Parathyroid adenoma (tissue), 2 donors: Measurements from ENCODE around the gene SIRPG.

ENCODE experiments used
- H2AFZ ChIP-seq: fragments of 300-600 bp; sonication (generic); one replicate; pipeline ENCODE4 v1.7.0; 2017; ENCODE audit warnings: antibody characterized with exemption, mild to moderate bottlenecking
- H3K27ac ChIP-seq: fragments of 300-600 bp; sonication (generic); one replicate; pipeline ENCODE4 v1.7.0; 2017
- H3K27me3 ChIP-seq: fragments of 300-600 bp; sonication (generic); one replicate; pipeline ENCODE4 v1.7.0; 2017; ENCODE audit warnings: low read length; ENCODE audit not compliant: control insufficient read depth, insufficient read depth
- H3K36me3 ChIP-seq: fragments of 300-600 bp; sonication (generic); one replicate; pipeline ENCODE4 v1.7.0; 2017; ENCODE audit warnings: low read length; ENCODE audit not compliant: control insufficient read depth, insufficient read depth
- H3K4me1 ChIP-seq: fragments of 300-600 bp; sonication (generic); one replicate; pipeline ENCODE4 v1.7.0; 2017; ENCODE audit warnings: control low read depth
- H3K4me2 ChIP-seq: fragments of 300-600 bp; sonication (generic); one replicate; pipeline ENCODE4 v1.7.0; 2017; ENCODE audit warnings: low read length
- H3K4me3 ChIP-seq: fragments of 300-600 bp; sonication (generic); one replicate; pipeline ENCODE4 v1.7.0; 2017; ENCODE audit warnings: low read depth, low read length
- H3K79me2 ChIP-seq: fragments of 300-600 bp; sonication (generic); one replicate; pipeline ENCODE4 v1.7.0; 2017; ENCODE audit warnings: control low read depth
- H3K9ac ChIP-seq: fragments of 300-600 bp; sonication (generic); one replicate; pipeline ENCODE4 v1.7.0; 2017; ENCODE audit warnings: mild to moderate bottlenecking
- H3K9me3 ChIP-seq: fragments of 300-600 bp; sonication (generic); one replicate; pipeline ENCODE4 v1.7.0; 2017; ENCODE audit warnings: low read length; ENCODE audit not compliant: control insufficient read depth
- CTCF ChIP-seq: fragments of 300-600 bp; sonication (generic); IDR thresholded peaks from one replicate; pipeline ENCODE4 v1.7.0; 2017; ENCODE audit warnings: antibody characterized with exemption, mild to moderate bottlenecking
- donor health status: primary hyperparathyroidism.

SIRPG gene

GRCh38 chr20:1661542-1662299, 4.1 kb upstream of the SIRPG start:
- Histone ChIP-seq H3K9me3 (no peaks in the 10 kb centered on the region), H3K4me1 (no peaks in the 10 kb centered on the region), H3K4me3 (no peak overlapping the region), H3K27ac (no peak overlapping the region), H2AFZ (no peak overlapping the region), H3K4me2 (no peak overlapping the region), H3K9ac (no peak overlapping the region), H3K79me2 (no peaks in the 10 kb centered on the region), H3K27me3 (no peaks in the 10 kb centered on the region), H3K36me3 (no peaks in the 10 kb centered on the region)
- no peak for TF ChIP-seq CTCF

- Histone ChIP-seq H3K27me3 (no peaks in the 10 kb centered on the region), H3K79me2 (no peaks in the 10 kb centered on the region), H3K27ac (no peak overlapping the region), H3K9me3 (no peaks in the 10 kb centered on the region), H3K4me3 (no peak overlapping the region), H3K4me1 (no peaks in the 10 kb centered on the region), H3K9ac (no peak overlapping the region), H3K36me3 (no peaks in the 10 kb centered on the region), H2AFZ (no peak overlapping the region), H3K4me2 (no peak overlapping the region)
- TF ChIP-seq CTCF = no peak
These were observed 2.7 kb upstream of the SIRPG start for GRCh38 chr20:1660246-1660645.

- no peak for TF ChIP-seq CTCF
- Histone ChIP-seq H3K27me3 (no peaks in the 10 kb centered on the region), H3K27ac (no peak overlapping the region), H3K4me1 (no peaks in the 10 kb centered on the region), H3K79me2 (no peaks in the 10 kb centered on the region), H3K9ac (no peak overlapping the region), H3K4me2 (no peak overlapping the region), H3K9me3 (no peaks in the 10 kb centered on the region), H3K4me3 (no peak overlapping the region), H2AFZ (no peak overlapping the region), H3K36me3 (no peaks in the 10 kb centered on the region)
These were observed 735 bp downstream of the SIRPG start for GRCh38 chr20:1656844-1657243.

GRCh38 chr20:1654996-1655395, 2.6 kb downstream of the SIRPG start:
- Histone ChIP-seq H3K27ac (no peak overlapping the region), H3K36me3 (no peaks in the 10 kb centered on the region), H3K9me3 (no peaks in the 10 kb centered on the region), H3K4me1 (no peaks in the 10 kb centered on the region), H3K27me3 (no peaks in the 10 kb centered on the region), H3K4me2 (no peak overlapping the region), H3K9ac (no peak overlapping the region), H3K4me3 (no peak overlapping the region), H3K79me2 (no peaks in the 10 kb centered on the region), H2AFZ (no peak overlapping the region)
- no peak for TF ChIP-seq CTCF

- Histone ChIP-seq H3K27ac (no peak overlapping the region), H3K27me3 (no peaks in the 10 kb centered on the region), H3K4me2 (no peak overlapping the region), H3K9me3 (no peaks in the 10 kb centered on the region), H3K4me1 (no peaks in the 10 kb centered on the region), H3K79me2 (no peaks in the 10 kb centered on the region), H3K4me3 (no peak overlapping the region), H3K36me3 (no peaks in the 10 kb centered on the region), H2AFZ (no peak overlapping the region), H3K9ac (no peak overlapping the region)
- TF ChIP-seq CTCF = no peak
These were observed 4.6 kb downstream of the SIRPG start for GRCh38 chr20:1652960-1653359.
